Brain pericyte (primary cell): ENCODE data around the gene TOX2.

Experiments
- DNase-seq: peaks from one replicate; pipeline ENCODE4 v3.0.0-alpha.2; 2012; ENCODE audit warnings: low read depth, low spot score

Gene TOX2

DNA sequence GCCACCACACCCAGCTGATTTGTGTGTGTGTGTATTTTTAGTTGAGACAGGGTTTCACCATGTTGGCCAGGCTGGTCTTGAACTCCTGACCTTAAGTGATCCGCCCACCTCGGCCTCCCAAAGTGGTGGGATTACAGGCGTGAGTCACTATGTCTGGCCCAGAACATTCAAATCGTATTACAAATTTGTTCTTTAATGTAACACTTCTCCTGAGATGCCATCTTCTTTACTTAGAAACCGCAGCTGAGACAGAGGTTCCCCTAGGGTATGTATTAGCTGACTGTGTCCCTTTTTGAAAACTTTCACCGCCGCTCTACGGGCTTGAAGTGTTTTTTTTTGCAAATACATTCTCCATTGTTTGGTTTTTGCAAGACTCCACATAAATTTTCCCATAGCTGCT lies 62.6 kb downstream of the TOX2 start:
- no peak for DNase-seq

DNA sequence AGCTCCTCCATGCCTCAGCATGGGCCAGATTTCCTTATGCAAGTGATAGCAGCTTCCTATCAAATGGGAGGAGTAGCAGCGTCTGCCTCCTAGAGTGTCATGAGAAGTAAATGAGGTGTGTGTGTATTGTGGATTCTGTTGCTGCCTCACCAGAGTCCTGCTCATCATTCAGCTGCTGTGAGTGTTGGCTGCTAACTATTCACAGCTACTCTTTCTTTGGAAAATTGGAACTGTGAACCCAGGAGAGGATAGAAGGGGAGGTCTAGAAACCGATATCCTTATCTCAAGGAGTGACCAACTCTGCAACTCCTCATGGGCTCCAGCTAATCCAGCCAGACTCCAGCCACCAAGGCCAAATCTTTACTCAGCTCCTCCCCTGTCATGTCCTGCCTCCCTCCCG lies 63.3 kb downstream of the TOX2 start:
- no peak for DNase-seq

- DNase-seq = no peak
Observed at GRCh38 chr20:43979576-43980105, 65.0 kb downstream of the TOX2 start.

DNA sequence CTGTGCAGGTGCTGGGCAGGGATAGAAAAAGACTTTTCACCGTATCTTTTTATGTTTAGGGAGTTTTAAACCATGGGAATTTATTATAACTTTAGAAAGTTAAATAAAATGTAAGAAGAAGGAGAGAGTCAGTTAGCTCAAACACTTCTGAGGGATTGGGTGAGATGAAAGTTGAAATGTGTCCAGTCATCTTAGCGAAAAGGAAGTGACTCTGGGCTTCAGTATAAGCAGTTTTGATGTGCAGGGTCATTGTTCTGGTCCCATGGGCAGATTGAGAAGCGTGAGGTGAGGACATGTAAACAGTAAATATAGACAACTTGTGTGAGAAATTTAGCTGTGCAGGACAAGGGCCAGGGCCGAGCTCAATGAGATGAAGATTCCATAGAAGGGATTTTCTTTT lies 66.9 kb downstream of the TOX2 start:
- DNase-seq = no peak

GRCh38 chr20:43982016-43982415 lies 67.4 kb downstream of the TOX2 start:
- DNase-seq = no peak

- DNase-seq = no peak
Observed at GRCh38 chr20:43982886-43983285, 68.2 kb downstream of the TOX2 start.

- DNase-seq = no peak
Observed at GRCh38 chr20:43983359-43983758, 68.7 kb downstream of the TOX2 start.

DNA sequence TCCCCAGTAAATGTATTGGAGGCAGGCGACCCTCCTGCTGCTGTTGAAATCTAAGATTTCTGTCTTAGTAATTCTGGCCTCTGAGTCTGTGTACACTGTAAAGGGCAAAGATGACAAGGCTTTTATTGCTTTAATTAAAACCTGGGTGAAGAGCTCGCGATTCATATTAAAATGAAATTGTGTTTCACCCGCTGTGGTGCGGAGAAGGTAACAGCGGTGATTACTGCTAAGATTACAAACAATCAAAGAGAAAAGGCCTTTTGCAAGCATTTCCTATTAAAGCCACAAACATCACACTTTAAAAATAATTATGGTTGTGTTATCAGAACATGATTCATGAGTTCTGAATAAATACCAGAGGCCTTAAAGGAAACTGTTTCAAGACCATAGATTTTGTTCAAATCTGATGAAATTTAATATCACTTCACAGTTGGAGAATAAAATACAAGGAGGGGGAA lies 69.3 kb downstream of the TOX2 start:
- no peak for DNase-seq

DNA sequence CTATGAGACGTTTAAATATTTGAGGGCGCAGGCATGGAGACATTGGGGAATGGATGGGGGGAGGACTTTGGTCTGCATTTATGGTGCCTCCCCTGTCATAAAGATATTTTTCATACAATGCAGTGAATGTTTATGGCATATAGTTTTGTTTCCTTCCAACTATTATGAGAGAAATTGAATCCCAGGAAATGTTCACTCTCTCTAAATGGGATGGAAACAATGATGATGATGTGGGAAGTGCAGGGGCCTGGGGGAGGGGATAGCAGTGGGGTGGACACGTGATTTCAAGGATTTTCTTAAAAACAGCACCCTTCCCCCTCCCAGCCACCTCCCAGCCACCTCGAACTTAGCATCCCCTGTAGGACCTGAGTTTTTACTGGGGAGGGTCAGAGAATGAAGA lies 69.9 kb downstream of the TOX2 start:
- no peak for DNase-seq

DNA sequence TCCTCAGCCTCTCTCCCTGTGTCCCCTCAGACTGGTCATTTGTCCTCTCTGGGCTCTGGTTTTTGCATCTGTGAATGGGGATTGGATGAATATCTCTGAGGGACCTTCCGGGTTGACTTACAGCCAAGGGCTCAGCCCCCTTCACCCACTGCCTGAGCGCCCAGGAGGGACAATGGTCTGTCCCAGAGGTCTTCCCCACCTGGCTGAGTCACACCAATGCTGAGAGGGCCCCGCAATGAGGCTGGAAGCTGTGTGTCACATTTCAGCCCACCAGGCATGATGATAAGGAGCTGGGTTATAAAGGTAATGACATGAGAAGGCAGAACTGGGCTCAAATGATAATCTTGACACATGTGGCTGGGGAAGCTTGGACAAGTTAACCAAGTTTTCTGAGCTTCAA lies 70.5 kb downstream of the TOX2 start:
- DNase-seq = no peak

DNA sequence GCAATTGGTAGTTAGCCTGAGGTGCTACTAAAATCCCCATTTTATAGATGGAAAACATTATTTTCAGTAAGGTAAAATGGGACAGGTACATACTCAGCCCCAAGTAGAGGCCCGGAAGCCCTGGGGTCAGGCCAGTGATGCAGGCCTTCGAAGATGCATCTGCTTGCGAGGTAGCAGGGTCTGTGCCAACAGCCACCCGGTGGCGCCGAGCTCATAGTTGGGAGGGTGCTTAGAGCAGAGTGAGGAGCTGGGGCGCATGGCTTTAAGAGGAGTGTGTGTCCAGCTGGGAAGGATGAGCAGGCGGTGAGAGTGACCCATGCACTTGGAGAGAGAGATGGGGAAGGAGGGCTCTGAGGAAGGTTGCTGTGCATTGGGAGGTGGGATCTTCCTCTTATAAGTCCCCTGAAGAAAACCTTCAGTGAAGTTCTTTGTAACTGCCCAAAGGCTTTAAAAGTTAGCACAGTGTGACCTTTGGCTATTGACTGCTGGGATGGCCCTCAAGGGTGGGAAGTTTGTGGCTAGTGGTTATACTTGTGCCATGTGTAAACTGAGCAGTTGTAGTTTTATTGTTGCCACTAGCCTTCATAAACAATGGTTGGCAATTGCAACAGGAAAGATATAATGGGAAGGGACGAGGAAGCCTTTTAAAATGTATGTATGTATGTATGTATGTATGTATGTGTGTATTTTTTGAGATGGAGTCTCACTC lies 71.1 kb downstream of the TOX2 start:
- no peak for DNase-seq

DNA sequence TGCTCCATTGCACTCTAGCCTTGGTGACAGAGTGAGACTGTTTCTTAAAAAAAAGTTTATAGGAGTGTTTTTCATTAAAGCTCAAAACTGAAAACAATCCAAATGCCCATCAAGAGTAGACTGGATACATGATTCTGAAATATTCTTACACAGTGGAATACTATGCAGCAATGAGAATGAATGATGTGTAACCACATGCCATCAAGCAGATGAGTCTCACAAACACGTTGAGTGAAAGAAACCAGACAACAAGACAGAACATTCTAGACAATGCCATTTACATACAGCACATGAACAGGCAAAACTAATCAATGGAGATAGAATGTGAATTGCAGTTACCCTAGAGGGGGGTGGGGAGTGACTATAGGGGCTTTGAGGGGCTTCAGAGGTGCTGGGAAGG lies 72.4 kb downstream of the TOX2 start:
- DNase-seq = no peak

DNA sequence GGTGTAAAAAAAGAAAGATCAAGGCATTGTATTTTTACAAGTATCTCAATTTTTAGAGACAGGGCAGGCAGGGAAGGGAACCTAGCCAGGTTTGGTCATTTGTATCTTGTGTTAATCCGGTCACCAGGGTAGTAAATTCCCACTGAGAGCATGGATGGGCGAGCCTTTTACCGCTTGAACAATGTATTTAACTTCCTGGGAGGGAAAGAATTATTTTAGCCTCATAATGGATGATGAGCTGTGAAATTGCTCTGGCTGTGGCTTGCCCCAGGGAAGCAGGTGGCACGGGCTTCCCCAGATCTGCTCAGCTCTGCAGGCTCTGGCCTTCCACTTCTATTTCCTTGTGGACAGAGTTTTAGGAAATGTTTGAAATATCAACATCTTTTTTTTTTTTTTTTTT lies 72.9 kb downstream of the TOX2 start:
- DNase-seq = no peak

DNA sequence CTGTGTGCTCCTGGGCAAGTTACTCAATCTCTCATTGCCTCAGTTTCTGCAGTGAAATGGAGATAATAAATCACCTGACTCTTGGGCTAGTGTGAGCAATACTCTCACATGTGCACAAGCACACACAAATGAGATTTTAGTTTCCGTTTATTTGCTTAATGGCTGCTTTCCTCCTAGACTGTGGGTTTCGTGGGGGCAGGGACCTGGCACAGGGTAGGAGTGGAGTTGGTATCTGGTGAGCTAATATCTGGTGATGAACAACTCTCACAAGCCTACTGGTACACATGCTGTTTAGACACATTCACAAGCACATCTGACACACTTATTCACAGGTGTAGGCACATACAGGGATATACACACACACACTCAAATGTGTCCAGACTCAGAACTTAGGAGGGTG lies 73.8 kb downstream of the TOX2 start:
- no peak for DNase-seq

- no peak for DNase-seq
Observed at GRCh38 chr20:43988867-43989266, 74.2 kb downstream of the TOX2 start.

DNA sequence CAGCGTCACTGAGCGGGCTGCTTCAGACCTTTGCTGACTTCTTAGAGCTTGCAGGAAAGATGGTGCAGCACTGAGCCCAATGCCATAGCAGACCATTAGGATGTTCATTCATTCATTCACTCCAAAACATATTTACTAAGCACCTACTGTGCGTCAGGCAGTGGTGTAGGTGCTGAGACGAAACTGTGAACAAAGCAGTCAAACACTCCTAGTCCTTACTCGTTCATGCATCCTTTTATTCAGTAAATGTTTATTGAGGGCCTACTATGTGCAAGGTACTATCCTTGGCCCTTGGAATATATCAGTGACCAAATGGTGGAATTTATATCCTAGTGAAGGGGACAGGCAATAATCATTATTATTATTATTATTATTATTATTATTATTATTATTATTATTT lies 76.6 kb downstream of the TOX2 start:
- DNase-seq = no peak

GRCh38 chr20:43991982-43992381 lies 77.3 kb downstream of the TOX2 start:
- no peak for DNase-seq

DNA sequence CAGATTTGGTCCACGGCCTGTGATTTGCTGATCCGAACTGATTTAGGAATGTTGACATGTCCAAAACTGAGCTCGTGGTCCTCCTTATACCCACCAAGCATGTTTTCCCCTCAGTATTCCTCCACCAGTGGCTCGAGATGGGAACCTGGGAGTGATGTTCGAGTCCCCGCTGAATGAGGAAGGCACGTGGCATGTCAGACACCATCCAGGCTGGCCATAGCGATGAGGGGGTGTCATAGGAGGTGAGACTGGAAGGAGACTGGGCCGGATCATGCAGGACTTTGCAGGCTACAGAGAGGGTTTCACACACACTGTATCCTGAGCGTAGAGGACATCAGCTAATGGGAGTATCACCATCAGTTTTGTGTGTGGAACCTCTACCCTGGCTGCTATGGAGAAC lies 78.2 kb downstream of the TOX2 start:
- DNase-seq = no peak

GRCh38 chr20:43993560-43993959 lies 78.9 kb downstream of the TOX2 start:
- DNase-seq = no peak

GRCh38 chr20:43994486-43995100 lies 79.9 kb downstream of the TOX2 start:
- DNase-seq = no peak

DNA sequence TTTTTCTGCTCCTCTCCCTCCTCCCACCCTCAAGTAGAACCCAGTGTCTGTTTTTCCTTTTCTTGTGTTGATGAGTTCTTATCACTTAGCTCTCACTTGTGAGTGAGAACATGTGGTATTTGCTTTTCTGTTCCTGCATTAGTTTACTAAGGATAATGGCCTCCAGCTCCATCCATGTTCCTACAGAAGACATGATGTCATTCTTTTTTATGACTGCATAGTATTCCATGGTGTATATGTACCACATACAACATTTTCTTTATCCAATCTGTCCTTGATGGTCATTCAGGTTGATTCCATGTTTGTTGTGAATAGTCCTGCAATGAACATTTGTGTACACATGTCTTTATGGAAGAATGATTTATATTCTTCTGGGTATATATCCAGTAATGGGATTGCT lies 81.0 kb downstream of the TOX2 start:
- no peak for DNase-seq

DNA sequence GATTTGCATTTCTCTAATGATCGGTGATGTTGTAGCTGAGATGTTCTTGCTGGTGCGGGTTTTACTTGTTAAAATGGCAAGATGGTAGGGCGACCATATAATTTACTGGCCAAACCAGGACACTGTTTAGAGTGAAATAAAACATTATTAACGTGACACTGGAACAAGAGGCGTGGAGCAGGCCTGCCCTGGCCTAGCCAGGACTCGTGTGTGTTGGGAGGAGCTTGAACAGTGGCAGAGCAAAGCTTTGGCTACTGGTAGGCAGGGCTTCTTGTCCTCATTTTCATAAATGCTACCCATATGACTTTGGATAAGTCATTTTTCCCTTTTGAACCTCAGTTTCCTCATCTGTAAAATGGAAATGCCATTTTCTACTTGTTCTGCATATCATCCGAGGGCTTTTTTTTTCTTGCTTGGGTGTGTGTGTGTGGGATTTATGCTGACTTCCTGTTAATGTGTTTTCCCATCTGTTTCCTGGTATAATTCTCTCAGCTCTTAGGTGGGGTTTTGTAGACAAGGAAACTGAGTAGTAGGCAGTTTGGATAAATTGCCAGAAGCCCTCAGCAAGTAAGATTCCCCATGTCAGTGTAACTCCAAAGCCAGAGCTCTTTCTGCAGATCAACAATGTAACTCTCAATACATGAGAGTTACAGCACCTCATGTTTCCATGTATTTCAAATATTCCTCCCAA lies 81.7 kb downstream of the TOX2 start:
- DNase-seq = no peak

- DNase-seq = no peak
Observed at GRCh38 chr20:43999848-44000247, 85.2 kb downstream of the TOX2 start.
